CD4-positive, alpha-beta memory T cell (primary cell): Measurements from ENCODE around the gene FIBP. TPM values are rescaled to one million over a fixed set of nuclear protein-coding genes. Genes with fewer than 3 reads are reported as not detected.
A peak's percentile ranks its signal among the peaks of the same experiment; 100 is the strongest.

Experiments used
- CTCF ChIA-PET: fragments of 350-600 bp; sonication (Branson Sonifier 250); formaldehyde crosslinking; loops from one replicate; lab custom pipeline; 2021; ENCODE audit warnings: inconsistent platforms; ENCODE audit not compliant: partially characterized antibody; lab: Charles Lee
- POLR2A ChIA-PET: fragments of 350-600 bp; sonication (Branson Sonifier 250); formaldehyde crosslinking; loops from one replicate; lab custom pipeline; 2021; ENCODE audit not compliant: partially characterized antibody; lab: Charles Lee
- DNase-seq, 5 donors: peaks; one replicate each; pipeline versions ENCODE4 v3.0.0 to v3.0.0-alpha.2; 2020 to 2022; ENCODE audit warnings: mixed read lengths in 1 of 5
- H3K27ac ChIP-seq: one replicate; pipeline ENCODE4 v1.7.0; 2013; ENCODE audit warnings: low read depth, low read length
- H3K27me3 ChIP-seq: 2 replicates; pipeline ENCODE4 v1.7.0; 2013; ENCODE audit warnings: mild to moderate bottlenecking, low read length, moderate library complexity; ENCODE audit not compliant: insufficient read depth
- H3K36me3 ChIP-seq: 2 replicates; pipeline ENCODE4 v1.7.0; 2013; ENCODE audit warnings: mild to moderate bottlenecking, low read length, moderate library complexity; ENCODE audit not compliant: insufficient read depth
- H3K4me1 ChIP-seq: 2 replicates; pipeline ENCODE4 v1.7.0; 2013; ENCODE audit warnings: mild to moderate bottlenecking, low read length, moderate library complexity; ENCODE audit not compliant: insufficient read depth
- H3K4me3 ChIP-seq, 2 donors: one replicate each; pipeline ENCODE4 v1.7.0; 2013; ENCODE audit warnings: low read length in 2 of 2, mild to moderate bottlenecking in 1 of 2
- H3K9me3 ChIP-seq, 2 donors: one replicate each; pipeline ENCODE4 v1.7.0; 2013; ENCODE audit warnings: low read length in 2 of 2, control low read depth in 1 of 2; ENCODE audit not compliant: control insufficient read depth in 1 of 2
- H3K27ac Mint-ChIP-seq, 7 donors: one replicate each; pipeline ENCODE4 v1.8.0; 2020 to 2021; ENCODE audit warnings: mixed read lengths in 7 of 7, mild to moderate bottlenecking in 6 of 7, inconsistent platforms in 3 of 7, moderate library complexity in 3 of 7
- H3K27me3 Mint-ChIP-seq, 2 donors: one replicate each; pipeline ENCODE4 v1.8.0; 2020 to 2021; ENCODE audit warnings: mixed read lengths in 2 of 2
- H3K36me3 Mint-ChIP-seq, 2 donors: one replicate each; pipeline ENCODE4 v1.8.0; 2020 to 2021; ENCODE audit warnings: mixed read lengths in 2 of 2, inconsistent platforms in 1 of 2, mild to moderate bottlenecking in 1 of 2
- H3K4me1 Mint-ChIP-seq, 4 donors: one replicate each; pipeline ENCODE4 v1.8.0; 2020 to 2021; ENCODE audit warnings: mixed read lengths in 4 of 4, mild to moderate bottlenecking in 1 of 4
- H3K4me3 Mint-ChIP-seq, 8 donors: one replicate each; pipeline ENCODE4 v1.8.0; 2020 to 2021; ENCODE audit warnings: mixed read lengths in 8 of 8, mild to moderate bottlenecking in 7 of 8, moderate library complexity in 6 of 8, inconsistent platforms in 3 of 8
- H3K9me3 Mint-ChIP-seq, 8 donors: one replicate each; pipeline ENCODE4 v1.8.0; 2020 to 2021; ENCODE audit warnings: mixed read lengths in 8 of 8, mild to moderate bottlenecking in 5 of 8, inconsistent platforms in 3 of 8, moderate library complexity in 1 of 8
- intact Hi-C: fragments of 100-400 bp; cut with micrococcal nuclease; formaldehyde crosslinking; loops from one replicate; pipeline ENCODE4 v1.15.1; 2023
- polyA plus RNA-seq, 2 donors: library from polyadenylated mRNA; unstranded; fragments of 300-500 nt; fragmentation: Illumina TruSeq; gene quantifications; one replicate each; pipeline ENCODE4 v1.2.3, GENCODE V29; 2021
- total RNA-seq, 2 experiments: library from RNA; stranded (reverse); gene quantifications; one replicate each; pipeline ENCODE4 v1.2.3, GENCODE V29; 2021

The FIBP gene
- total and polyA plus RNA-seq, 4 experiments from 2014 or later, result 39.9 to 99.0 (median 60.7) TPM

DNA sequence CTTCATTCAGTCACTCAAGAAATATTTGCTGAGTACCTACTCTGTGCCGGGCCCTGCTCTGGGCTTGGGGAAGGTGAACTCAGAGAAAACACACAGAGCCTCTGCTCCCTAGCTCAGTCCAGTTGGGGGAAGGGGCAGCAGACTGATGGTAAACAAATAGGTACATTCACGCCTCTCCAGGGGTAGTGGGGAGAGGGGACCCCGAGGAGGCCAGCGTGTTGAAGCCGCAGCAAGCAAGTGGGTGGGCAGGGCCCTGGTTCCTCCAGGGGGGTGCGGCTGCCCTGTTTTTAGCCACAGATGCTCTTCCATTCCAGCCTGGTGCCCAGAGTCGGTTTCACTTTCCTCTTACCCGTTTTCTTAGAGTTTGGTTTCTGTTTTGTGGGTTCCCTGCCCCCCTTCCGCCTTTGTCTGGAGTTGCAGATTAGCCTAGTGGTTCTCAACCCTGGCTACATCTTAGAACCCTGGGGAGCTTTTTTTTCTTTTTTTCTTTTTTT lies 39.7 kb upstream of the FIBP start:
- intact Hi-C loops, result loop anchor here (1.0 to 2.0 kb wide), 5 partner anchors 9 to 75 kb away; partner anchors contain the start of genes BANF1, C11orf68, CCDC85B and DRAP1

DNA sequence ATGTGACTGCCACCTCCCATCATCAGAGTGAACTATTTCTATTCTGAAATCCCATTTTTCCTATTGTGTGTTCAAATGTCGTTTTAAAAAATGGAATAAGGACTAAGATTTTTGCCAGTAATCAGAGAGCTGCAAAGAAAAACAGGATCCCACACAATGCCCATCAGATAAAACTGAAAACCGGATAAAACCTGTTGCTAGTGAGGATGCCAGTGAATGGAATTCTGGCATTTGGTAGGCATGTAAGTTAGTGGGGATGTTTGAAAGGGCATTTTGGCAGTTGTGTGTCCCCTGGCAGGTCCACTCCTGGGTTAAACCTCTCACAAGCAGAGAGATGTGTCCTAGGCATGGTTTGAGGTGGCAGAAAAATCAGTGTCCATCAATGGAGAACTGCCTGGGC lies 37.1 kb upstream of the FIBP start:
- H3K27me3 Mint-ChIP-seq, result no peaks in the 10 kb centered on the region
- H3K27ac Mint-ChIP-seq, result peak overlapping the region in 3 of 7 donors; percentile 13 to 57 (median 31)
- ChIA-PET CTCF (no interaction called here), POLR2A (interaction anchor here (0.9 to 14.1 kb wide), 2 partner anchors 24 to 36 kb away, joined by 3 to 320 read pairs; partner anchors contain the start of genes CCDC85B and FIBP)
- peaks cover 21 to 44% (median 31%) of the 10 kb centered on the region in 4 donors for H3K4me1 Mint-ChIP-seq
- H3K9me3 Mint-ChIP-seq, result peaks cover 0 to 4% (median 0%) of the 10 kb centered on the region in 8 donors
- Histone ChIP-seq H3K4me3 (no peak overlapping the region), H3K4me1 (peaks cover 45% of the 10 kb centered on the region), H3K27ac (no peak overlapping the region), H3K9me3 (no peaks in the 10 kb centered on the region), H3K27me3 (no peaks in the 10 kb centered on the region), H3K36me3 (peaks cover 12% of the 10 kb centered on the region)
- DNase-seq, result no peak
- intact Hi-C loops, result no loop called here
- H3K4me3 Mint-ChIP-seq, result no peak overlapping the region
- peaks cover 15% of the 10 kb centered on the region in 2 donors for H3K36me3 Mint-ChIP-seq

More for the DNA sequence above, 39.7 kb upstream of the FIBP start:
- DNase-seq, result peak; percentile 77 to 91 (median 79)
- Mint-ChIP-seq H3K27ac (peak overlapping the region; percentile 84 to 98 (median 95)), H3K4me1 (peaks cover 18 to 34% (median 25%) of the 10 kb centered on the region in 4 donors), H3K9me3 (no peaks in the 10 kb centered on the region), H3K4me3 (peak overlapping the region; percentile 73 to 90 (median 82)), H3K27me3 (no peaks in the 10 kb centered on the region), H3K36me3 (peaks cover 4 to 5% of the 10 kb centered on the region in 2 donors)
- POLR2A ChIA-PET, result interaction anchor here (0.6 to 14.1 kb wide), 14 partner anchors 9 to 334 kb away, joined by 3 to 320 read pairs (median 5); partner anchors contain the start of genes BANF1, C11orf68, CCDC85B and DRAP1
- peak overlapping the region; percentile 30 to 66 for H3K4me3 ChIP-seq
- peaks cover 1% of the 10 kb centered on the region for H3K36me3 ChIP-seq
- no peaks in the 10 kb centered on the region for H3K27me3 ChIP-seq
- H3K27ac ChIP-seq, result peak overlapping the region; percentile 72
- CTCF ChIA-PET, result interaction anchor here (0.9 to 2.9 kb wide), 7 partner anchors 31 to 95 kb away, joined by 3 to 21 read pairs (median 7); partner anchors contain the start of genes CCDC85B and FIBP
- H3K9me3 ChIP-seq, result no peaks in the 10 kb centered on the region
- peaks cover 24% of the 10 kb centered on the region for H3K4me1 ChIP-seq

DNA sequence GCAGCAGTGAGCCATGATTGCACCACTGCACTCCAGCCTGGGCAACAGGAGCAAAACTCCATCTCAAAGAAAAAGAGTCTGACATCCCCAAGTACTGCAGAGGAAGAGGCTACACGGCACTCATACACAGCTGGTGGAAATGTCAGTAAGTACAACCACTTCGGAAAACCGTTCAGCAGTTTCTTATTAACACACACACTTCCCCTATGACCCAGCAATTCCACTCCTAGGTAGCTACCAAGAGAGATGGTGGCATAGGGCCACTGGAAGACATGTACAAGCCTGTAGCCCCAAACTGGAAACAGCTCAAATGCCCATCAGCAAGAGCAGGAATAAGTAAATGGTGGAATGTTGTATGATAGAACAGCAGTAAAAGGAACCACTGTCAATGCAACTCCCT lies 34.3 kb upstream of the FIBP start:
- H3K4me1 Mint-ChIP-seq, result peaks cover 9 to 42% (median 26%) of the 10 kb centered on the region in 4 donors
- H3K36me3 ChIP-seq, result peaks cover 12% of the 10 kb centered on the region
- H3K9me3 Mint-ChIP-seq, result peaks cover 0 to 4% (median 0%) of the 10 kb centered on the region in 8 donors
- H3K9me3 ChIP-seq, result no peaks in the 10 kb centered on the region
- no peak overlapping the region for H3K4me3 ChIP-seq
- peak overlapping the region in 7 of 8 donors; percentile 9 to 54 (median 24) for H3K4me3 Mint-ChIP-seq
- DNase-seq, result no peak
- H3K36me3 Mint-ChIP-seq, result peaks cover 15 to 28% of the 10 kb centered on the region in 2 donors
- ChIA-PET CTCF (interaction anchor here (1.0 to 3.5 kb wide), 3 partner anchors 34 to 63 kb away, joined by 4 to 18 read pairs (median 6); partner anchors contain the start of genes FIBP and MUS81), POLR2A (interaction anchor here (0.7 to 14.1 kb wide), 4 partner anchors 22 to 347 kb away, joined by 3 to 320 read pairs (median 6); partner anchors contain the start of genes CCDC85B, EHBP1L1, FIBP and FOSL1)
- H3K27ac ChIP-seq, result no peak overlapping the region
- peak overlapping the region in 4 of 7 donors; percentile 11 to 56 (median 30) for H3K27ac Mint-ChIP-seq
- no peaks in the 10 kb centered on the region for H3K27me3 Mint-ChIP-seq
- H3K27me3 ChIP-seq, result no peaks in the 10 kb centered on the region
- H3K4me1 ChIP-seq, result peaks cover 40% of the 10 kb centered on the region
- intact Hi-C loops, result no loop called here

DNA sequence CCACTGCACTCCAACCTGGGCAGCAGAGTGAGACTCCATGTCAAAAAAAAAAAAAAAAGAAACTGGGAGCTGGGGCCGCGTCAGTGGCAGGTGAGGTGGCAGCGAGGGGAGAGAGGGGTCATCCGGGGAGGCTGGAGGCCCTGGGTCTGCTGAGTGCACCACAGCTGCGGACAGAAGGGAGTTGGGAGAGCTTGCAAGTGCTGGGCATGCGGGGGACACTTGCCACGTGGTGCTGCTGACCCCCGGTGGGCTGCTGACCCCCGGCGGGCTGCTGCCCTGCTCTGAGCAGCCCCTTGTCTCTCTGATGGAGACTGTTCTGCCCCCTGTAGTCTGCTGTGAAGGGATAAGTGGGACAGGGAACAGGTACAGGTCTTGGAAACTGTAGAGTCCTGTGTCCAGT lies 33.6 kb upstream of the FIBP start:
- Histone ChIP-seq H3K4me3 (no peak overlapping the region), H3K27ac (no peak overlapping the region), H3K27me3 (no peaks in the 10 kb centered on the region), H3K4me1 (peaks cover 40% of the 10 kb centered on the region), H3K9me3 (no peaks in the 10 kb centered on the region), H3K36me3 (peaks cover 12% of the 10 kb centered on the region)
- ChIA-PET POLR2A (interaction anchor here (0.7 to 14.1 kb wide), 6 partner anchors 22 to 346 kb away, joined by 3 to 320 read pairs (median 23); partner anchors contain the start of genes CCDC85B, CFL1, EHBP1L1 and FIBP), CTCF (interaction anchor here (0.7 to 3.5 kb wide), 3 partner anchors 11 to 37 kb away, joined by 3 to 18 read pairs (median 9); partner anchors contain the start of gene FIBP)
- Mint-ChIP-seq H3K4me3 (peak overlapping the region in 5 of 8 donors; percentile 9 to 56 (median 46)), H3K9me3 (peaks cover 0 to 4% (median 0%) of the 10 kb centered on the region in 8 donors), H3K4me1 (peaks cover 9 to 42% (median 25%) of the 10 kb centered on the region in 4 donors), H3K36me3 (peaks cover 15 to 28% of the 10 kb centered on the region in 2 donors), H3K27ac (peak overlapping the region in 4 of 7 donors; percentile 0 to 48 (median 30)), H3K27me3 (no peaks in the 10 kb centered on the region)
- no peak for DNase-seq
- intact Hi-C loops, result no loop called here

DNA sequence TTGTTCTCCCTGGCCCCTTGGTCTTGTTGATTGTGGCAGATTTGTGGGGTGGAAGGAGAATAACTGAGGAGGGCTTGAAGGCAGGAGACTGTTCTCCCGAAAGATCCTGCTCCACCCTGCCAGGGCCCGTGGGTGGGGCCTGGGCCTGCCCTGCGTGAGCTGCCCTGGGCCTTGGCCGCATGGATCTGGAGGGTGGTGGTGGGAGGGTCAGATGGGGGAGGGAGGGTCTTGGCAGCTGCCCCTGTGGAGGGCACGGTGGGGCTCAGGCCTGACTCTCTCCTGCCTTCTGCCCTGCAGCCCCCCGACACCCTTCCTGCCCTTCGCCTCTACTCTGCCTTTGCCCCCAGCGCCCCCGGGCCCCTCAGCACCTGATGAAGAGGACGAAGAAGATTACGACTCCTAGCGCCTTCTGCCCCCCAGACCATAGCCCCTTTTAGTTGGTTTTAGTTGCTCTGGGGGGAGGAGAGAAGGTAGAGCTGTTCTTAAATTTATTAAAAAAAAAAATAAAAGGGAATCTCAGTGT lies 32.8 kb upstream of the FIBP start:
- POLR2A ChIA-PET, result interaction anchor here (2.5 to 14.1 kb wide), 6 partner anchors 8 to 61 kb away, joined by 7 to 320 read pairs (median 38); partner anchors contain the start of genes CCDC85B, CFL1, FIBP and FOSL1

DNA sequence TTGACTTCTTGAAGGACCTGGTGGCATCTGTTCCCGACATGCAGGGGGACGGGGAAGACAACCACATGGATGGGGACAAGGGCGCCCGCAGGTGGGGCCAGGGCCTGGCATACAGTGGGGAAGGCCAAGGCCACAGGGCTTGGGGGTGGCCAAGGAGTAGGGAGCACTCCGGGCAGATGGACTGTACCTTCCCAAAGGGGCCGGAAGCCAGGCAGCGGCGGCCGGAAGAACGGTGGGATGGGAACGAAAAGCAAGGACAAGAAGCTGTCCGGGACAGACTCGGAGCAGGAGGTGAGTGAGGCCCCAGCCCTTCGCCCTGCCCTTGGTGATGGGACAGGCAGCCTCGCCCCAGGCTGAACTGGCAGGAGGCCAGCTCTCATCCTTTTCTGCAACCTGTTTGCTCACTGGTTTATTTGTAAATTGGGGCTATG lies 32.1 kb upstream of the FIBP start:
- Histone ChIP-seq H3K27ac (peak overlapping the region; percentile 83), H3K27me3 (no peaks in the 10 kb centered on the region), H3K36me3 (peaks cover 12% of the 10 kb centered on the region), H3K4me1 (peaks cover 52% of the 10 kb centered on the region), H3K9me3 (no peaks in the 10 kb centered on the region), H3K4me3 (peak overlapping the region; percentile 76 to 89)
- intact Hi-C loops, result no loop called here
- DNase-seq, result no peak
- peak overlapping the region in 5 of 7 donors; percentile 60 to 94 (median 93) for H3K27ac Mint-ChIP-seq
- H3K4me3 Mint-ChIP-seq, result peak overlapping the region; percentile 88 to 95 (median 92)
- H3K9me3 Mint-ChIP-seq, result peaks cover 0 to 4% (median 0%) of the 10 kb centered on the region in 8 donors
- H3K4me1 Mint-ChIP-seq, result peaks cover 13 to 53% (median 30%) of the 10 kb centered on the region in 4 donors
- H3K27me3 Mint-ChIP-seq, result no peaks in the 10 kb centered on the region
- ChIA-PET POLR2A (interaction anchor here (1.0 to 14.1 kb wide), 9 partner anchors 8 to 61 kb away, joined by 3 to 320 read pairs (median 20); partner anchors contain the start of genes CCDC85B, CFL1, FIBP and FOSL1), CTCF (interaction anchor here (2.5 to 3.5 kb wide), 2 partner anchors 32 to 36 kb away, joined by 9 to 18 read pairs; partner anchors contain the start of gene FIBP)
- H3K36me3 Mint-ChIP-seq, result peaks cover 15 to 31% of the 10 kb centered on the region in 2 donors

More for the DNA sequence above, 32.8 kb upstream of the FIBP start:
- Mint-ChIP-seq H3K4me1 (peaks cover 12 to 47% (median 31%) of the 10 kb centered on the region in 4 donors), H3K4me3 (peak overlapping the region; percentile 68 to 95 (median 92)), H3K9me3 (peaks cover 0 to 4% (median 0%) of the 10 kb centered on the region in 8 donors), H3K27me3 (no peaks in the 10 kb centered on the region), H3K36me3 (peaks cover 15 to 31% of the 10 kb centered on the region in 2 donors), H3K27ac (peak overlapping the region in 1 of 7 donors; percentile 56)
- Histone ChIP-seq H3K27ac (peak overlapping the region; percentile 83), H3K9me3 (no peaks in the 10 kb centered on the region), H3K4me1 (peaks cover 48% of the 10 kb centered on the region), H3K4me3 (peak overlapping the region in 1 of 2 donors; percentile 89), H3K36me3 (peaks cover 12% of the 10 kb centered on the region), H3K27me3 (no peaks in the 10 kb centered on the region)
- CTCF ChIA-PET, result interaction anchor here (0.7 to 3.5 kb wide), 3 partner anchors 12 to 36 kb away, joined by 3 to 18 read pairs (median 9); partner anchors contain the start of gene FIBP
- intact Hi-C loops, result no loop called here
- no peak for DNase-seq
